Left renal pelvis (tissue), 4 donors: ENCODE results near the gene TMEM8B. TPM values are rescaled to one million over a fixed set of nuclear protein-coding genes. Genes with fewer than 3 reads are reported as not detected.
"Not testable (repeated sequence)": the region's sequence is repeated elsewhere in the genome, so short reads cannot be mapped to it uniquely, and the experiment has no call there.

Source experiments
- DNase-seq, 4 donors: peaks; one replicate each; pipeline ENCODE4 v3.0.0-alpha.2; 2013; ENCODE audit warnings: low read depth in 4 of 4, low spot score in 3 of 4
- polyA plus RNA-seq, 4 donors: library from polyadenylated mRNA; unstranded; fragments of 120-200 nt; gene quantifications; one replicate each; pipeline ENCODE4 v1.2.1, GENCODE V29; 2013; ENCODE audit not compliant: insufficient read length in 4 of 4

Gene TMEM8B
- polyA plus RNA-seq, 4 donors = 28.8 to 44.5 (median 30.5) TPM

DNA sequence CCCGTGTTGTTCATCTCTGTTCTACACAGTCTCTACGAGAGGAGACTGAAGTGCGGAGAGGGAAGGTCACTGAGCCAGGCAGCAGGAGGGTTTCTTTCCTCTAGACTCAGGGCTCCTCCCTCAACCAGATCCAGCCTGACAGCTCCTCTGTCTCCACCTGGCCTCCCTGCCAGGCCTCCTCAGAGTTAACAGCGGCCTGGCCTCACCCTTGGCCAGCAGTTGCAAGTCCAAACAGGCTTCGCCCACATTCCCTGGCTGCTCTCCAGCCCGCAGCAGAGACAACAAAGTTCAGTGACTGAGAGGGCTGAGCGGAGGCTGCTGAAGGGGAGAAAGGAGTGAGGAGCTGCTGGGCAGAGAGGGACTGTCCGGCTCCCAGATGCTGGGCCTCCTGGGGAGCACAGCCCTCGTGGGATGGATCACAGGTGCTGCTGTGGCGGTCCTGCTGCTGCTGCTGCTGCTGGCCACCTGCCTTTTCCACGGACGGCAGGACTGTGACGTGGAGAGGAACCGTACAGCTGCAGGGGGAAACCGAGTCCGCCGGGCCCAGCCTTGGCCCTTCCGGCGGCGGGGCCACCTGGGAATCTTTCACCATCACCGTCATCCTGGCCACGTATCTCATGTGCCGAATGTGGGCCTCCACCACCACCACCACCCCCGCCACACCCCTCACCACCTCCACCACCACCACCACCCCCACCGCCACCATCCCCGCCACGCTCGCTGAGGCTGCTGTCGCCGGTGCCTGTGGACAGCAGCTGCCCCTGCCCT lies 77.1 kb downstream of the TMEM8B start, which contains the start of gene HRCT1:
Gene HRCT1, plus strand, starts transcription at position 291 of the 768 bp plus-strand sequence. Its CDS starts 86 bp downstream, at position 377.
- no peak for DNase-seq

DNA sequence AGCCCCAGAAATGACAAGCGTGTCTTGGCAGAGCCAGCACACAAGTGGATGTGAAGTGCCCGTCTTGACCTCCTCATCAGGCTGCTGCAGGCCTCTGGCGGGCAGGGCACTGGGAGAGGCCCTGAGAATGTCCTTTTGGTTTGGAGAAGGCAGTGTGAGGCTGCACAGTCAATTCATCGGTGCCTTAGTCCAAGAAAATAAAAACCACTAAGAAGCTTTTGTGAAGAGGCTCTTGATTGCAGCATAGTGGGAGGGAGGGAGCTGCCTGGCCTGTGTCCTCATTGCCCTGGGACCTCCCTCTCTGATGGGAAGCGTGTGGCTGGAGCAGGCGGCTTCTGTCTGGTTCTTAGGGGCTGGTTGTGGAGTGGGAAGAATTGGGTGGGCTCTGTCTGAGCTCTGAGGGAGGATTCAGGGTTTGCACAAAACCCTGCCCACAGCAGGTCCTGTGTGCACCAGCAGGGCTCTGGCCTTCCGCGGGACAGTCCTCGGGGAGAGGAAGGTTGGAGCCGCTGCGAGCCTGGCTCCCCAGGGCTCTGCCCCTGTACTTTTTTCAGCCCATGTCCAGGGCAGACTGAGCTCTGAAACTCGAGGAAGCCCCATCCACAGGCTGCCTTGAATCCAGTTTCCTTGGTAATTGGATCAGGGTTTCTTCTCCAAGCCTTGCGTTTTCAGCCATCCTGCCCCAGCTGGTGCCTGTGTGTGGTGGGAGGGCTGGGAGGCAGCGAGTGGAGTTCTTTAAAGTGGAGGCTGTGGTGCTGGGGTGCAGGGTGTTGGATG lies 78.1 kb downstream of the TMEM8B start:
- no peak for DNase-seq

DNA sequence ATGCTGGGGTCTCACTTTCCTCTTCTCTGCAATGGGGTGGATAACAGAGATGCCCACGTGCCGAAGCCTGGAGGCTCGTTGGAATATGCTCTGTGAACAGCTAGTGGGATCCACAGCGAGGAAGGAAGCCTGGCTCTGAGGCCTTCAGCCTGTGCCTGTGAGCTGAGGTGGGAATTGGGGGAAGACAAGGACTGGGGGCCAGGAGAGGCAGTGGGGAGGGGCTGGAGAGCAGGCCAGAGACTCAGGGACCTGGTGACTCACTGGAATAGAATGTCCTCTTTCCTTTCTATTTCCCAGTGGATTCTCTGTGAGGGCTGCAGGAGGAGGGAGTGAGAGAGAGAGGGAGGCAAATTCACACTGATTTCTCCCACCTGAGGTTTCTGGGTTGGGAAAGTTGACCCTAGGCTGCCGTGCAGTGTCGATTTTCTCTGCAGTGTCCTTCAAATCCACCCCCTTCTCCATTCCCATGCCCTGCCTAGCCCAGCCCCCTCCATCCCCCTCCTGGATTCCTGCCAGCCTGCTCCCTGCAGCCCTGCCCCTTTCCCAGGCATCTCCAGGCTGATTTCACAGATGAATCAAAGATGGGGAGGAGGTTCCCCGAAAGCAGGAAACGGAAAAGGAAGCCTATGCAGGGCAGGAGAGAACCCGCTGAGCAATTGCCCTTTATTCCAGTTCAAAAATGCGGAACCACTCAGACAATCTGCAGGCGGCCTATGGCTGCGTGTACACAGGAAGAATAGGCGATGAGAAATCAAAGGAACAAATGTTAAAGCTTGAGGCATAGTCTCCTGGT lies 78.9 kb downstream of the TMEM8B start:
- DNase-seq = no peak

DNA sequence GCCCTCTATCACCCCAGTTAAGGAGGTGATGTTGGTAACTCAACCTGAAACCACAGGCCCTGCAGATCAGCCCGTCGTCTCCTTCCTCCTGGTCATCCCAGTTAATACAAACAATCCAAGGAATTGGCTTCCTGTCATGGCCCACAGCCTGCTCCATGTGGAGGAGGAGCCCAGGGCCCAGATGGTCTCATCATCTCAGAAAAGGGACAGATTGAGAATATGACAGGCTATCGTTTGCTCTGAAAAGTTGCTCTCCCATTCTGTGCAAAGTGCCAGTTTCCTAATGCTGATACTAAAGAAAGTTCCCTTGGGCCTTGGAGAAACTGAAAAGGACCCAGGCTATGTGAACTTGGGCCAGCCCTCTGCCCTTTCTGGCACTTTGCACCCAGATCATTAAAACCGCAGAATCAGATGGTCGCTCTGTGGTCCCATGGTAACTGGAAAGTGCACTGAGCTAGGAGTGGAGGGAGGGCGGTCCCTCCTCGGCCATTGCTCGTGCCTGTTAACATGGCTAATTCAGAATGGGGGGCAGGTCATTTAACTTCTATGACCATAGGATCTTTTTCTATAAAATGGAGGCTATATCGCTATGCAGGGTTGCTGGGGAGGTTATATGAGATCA lies 79.6 kb downstream of the TMEM8B start:
- no peak for DNase-seq

DNA sequence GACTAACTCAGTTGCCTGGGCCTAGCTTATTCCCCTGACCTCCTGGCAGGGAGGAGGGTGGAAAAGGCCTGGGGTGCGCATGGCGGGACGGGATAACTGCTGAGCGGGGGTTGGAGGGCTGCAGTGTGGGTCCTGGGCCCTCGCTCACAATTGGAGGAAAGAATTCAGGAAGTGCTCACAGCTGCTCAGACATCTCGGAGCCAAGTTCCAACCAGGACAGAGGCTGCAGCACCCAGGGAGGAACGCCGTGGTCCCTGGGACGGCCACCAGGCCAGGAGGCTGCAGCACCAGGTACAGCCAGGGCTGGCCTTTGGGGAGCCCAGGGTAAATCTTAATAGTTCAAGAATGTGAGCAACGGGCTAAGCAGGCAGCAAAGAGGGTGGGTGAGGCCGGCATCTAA lies 80.2 kb downstream of the TMEM8B start, which contains the start of gene SPAAR:
Gene SPAAR, plus strand, starts transcription at position 217 of the 400 bp plus-strand sequence. CDS start 974 bp downstream, outside the sequence.
- no peak for DNase-seq

DNA sequence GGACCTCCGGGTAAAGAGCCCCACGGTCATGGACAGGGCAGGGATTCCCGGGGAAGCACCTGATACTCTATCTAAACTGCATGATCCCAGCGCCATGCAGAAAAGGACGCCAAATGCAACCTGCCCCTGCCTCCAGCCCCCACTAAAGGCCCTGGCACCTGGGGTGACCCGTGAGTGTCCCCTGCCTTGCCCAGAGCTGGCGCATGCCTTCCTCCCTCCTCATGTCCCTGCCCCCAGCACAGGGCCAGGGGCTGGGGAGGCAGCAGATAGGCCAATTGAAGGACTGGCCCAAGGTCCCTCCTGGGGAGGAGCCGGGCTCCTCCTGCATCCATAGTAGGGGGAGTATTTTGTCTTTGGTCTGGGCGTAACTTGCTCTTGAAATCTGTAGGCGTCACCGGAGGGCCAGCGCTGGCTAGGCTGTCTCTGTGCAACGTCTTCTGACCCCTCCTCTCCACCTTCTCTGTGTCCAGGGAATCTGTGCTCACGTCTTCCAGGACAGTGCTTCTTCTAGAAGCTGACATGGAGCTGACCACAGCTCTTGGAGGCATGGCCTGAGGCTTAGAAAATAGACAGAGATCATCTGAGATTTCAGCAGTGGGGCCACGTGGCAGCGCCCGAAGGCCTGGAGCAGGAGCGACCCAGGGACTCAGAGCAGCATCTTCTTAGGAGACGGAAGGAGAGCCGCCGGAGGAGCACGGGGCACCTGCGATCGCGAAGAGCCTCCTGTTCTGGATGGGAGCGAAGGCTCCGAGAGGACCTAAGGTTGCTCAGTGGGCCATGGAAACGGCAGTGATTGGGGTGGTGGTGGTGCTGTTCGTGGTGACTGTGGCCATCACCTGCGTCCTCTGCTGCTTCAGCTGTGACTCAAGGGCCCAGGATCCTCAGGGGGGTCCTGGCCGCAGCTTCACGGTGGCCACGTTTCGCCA lies 80.9 kb downstream of the TMEM8B start:
- DNase-seq = no peak

DNA sequence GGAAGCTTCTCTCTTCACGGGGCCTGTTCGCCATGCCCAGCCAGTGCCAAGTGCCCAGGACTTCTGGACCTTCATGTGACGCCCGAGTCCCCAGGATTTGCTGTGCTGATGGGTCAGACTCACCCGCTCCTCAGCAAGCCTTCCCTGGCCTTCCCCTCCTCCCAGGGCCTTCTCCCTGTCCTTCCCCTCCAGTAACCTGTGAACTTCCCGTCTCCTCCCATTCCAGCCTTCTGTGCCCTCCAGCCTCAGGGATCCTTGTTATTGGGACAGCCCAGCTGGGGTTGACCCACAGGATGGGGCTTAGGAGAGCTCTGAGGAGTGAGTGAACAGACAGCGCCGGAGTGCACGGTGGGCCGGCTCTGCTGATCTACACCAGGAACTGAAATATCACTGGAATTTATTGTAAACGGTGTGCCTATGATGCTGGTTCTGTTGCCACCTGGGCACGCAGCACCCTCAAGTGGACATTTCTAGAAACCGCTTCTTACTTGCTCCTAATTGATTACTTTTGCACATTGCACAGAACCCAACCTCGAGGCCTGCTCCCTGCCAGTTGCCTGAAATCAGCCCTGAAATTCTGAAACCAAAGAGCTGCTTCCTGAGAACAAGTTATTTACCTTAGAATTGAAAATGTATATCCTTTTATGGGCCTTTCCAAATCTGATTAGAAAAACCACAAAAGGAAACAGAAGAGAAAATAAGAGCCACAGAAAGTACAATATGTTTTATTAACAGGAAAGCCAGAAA lies 81.8 kb downstream of the TMEM8B start:
- DNase-seq = no peak

DNA sequence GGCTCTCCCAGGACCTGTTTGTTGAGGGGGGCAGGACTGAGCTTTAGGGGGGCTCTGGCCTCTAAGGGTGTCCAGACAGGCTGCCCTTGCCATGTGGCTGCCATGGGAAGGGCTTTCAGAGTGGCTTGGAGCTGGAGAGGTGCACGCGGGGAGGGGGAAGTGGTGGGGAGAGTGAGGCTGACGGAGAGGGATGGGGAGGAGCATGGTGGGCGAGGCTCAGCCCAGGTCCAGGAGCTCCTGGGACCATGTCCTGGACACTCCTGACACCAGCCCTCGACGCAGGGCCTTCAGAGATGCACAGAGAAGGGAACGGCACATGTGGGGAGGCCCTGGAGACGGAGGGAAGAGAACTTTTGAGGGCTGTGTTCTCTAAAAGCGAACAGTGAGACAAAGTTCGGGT lies 82.7 kb downstream of the TMEM8B start:
- DNase-seq = no peak

DNA sequence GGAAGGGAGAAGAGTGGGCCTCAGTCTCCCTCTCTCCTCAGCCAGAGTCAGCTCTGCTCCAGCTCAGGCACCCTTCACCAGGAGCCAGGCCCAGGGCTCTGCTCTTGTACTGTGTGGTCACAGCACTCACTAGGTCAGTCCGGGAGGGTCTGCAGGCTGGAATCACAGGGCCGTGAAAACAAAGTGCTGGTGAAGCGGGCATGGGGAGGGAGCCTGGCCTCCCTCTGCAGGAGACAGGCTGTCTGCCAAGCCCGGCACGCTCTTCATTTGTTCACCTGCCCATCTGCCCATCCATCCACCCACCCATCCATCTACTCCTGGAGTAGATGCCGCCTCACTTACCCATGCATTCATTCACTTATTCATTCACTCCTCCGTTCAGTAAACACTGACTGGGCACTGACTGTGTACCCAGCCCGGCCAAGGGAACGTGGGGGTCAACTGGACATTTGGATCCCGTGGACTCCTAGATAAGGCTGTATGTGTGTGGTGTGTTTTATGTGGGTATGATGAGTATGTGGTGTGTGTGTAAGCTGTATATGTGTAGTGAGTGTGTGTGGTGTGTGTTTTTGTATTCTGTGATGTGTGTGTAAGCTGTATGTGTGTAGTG lies 83.9 kb downstream of the TMEM8B start:
- DNase-seq = no peak

DNA sequence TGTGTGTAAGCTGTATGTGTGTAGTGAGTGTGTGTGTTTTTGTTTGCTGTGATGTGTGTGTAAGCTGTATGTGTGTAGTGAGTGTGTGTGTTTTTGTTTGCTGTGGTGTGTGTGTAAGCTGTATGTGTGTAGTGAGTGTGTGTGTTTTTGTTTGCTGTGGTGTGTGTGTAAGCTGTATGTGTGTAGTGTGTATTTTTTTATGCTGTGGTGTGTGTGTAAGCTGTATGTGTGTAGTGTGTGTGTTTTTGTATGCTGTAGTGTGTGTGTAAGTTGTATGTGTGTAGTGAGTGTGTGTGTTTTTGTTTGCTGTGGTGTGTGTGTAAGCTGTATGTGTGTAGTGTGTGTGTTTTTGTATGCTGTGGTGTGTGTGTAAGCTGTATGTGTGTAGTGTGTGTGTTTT lies 84.4 kb downstream of the TMEM8B start:
- DNase-seq = not testable (repeated sequence)

DNA sequence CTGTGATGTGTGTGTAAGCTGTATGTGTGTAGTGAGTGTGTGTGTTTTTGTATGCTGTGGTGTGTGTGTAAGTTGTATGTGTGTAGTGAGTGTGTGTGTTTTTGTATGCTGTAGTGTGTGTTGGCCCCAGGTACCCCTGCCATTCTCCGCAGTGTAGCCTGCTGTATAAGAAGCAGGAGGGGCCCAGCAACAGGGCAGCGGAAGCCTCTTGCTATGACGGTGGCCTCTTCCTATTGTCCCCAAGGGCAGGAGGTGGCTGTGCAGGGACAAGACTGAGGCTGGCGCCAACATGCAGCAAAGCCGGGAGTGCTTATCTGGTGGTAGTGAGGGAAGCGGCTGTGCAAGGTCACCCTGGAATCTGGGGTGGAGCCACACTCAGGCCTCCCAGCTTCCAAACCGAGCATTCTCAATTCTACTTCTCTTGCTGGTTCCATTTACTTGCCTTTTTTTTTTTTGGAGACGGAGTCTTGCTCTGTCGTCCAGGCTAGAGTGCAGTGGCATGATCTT lies 85.3 kb downstream of the TMEM8B start:
- no peak for DNase-seq

Other genes starting within 250 kb of the TMEM8B start
- 10 to 100 TPM; 33.4 to 49.4 (median 34.7) TPM for gene TESK1, start 224.0 kb upstream of the TMEM8B start, polyA plus RNA-seq
- 1 to 10 TPM; 1.8 to 3.3 (median 2.2) TPM for gene CD72, start 210.8 kb upstream of the TMEM8B start, polyA plus RNA-seq
- gene SIT1, start 178.3 kb upstream of the TMEM8B start, polyA plus RNA-seq = under 1 TPM in 2 of 4 donors, not detected in 2; 0.32 to 0.46 TPM
- 1 to 10 TPM in 1 of 4 donors, not detected in 3; 2.5 TPM for gene RMRP, start 171.2 kb upstream of the TMEM8B start, polyA plus RNA-seq
- gene CCDC107, start 170.9 kb upstream of the TMEM8B start, polyA plus RNA-seq = 10 to 100 TPM; 15.5 to 21.2 (median 18.4) TPM
- 10 to 100 TPM in 1 of 4 donors, 1 to 10 TPM in 3; 9.0 to 11.5 (median 9.8) TPM for gene ARHGEF39, start 164.0 kb upstream of the TMEM8B start, polyA plus RNA-seq
- 1 to 10 TPM in 1 of 4 donors, under 1 TPM in 3; 0.63 to 1.6 (median 0.73) TPM for gene CA9, start 155.3 kb upstream of the TMEM8B start, polyA plus RNA-seq
- gene TPM2, start 139.3 kb upstream of the TMEM8B start, polyA plus RNA-seq = 100 to 1,000 TPM; 150 to 285 (median 184) TPM
- 100 to 1,000 TPM; 141 to 173 (median 163) TPM for gene TLN1, start 97.0 kb upstream of the TMEM8B start, polyA plus RNA-seq
- 10 to 100 TPM; 33.8 to 43.0 (median 39.2) TPM for gene CREB3, start 96.6 kb upstream of the TMEM8B start, polyA plus RNA-seq
- gene GBA2, start 80.0 kb upstream of the TMEM8B start, polyA plus RNA-seq = 100 to 1,000 TPM in 2 of 4 donors, 10 to 100 TPM in 2; 62.5 to 131 (median 101) TPM
- 10 to 100 TPM; 25.7 to 28.2 (median 27.4) TPM for gene RGP1, start 79.9 kb upstream of the TMEM8B start, polyA plus RNA-seq
- gene MSMP, start 75.0 kb upstream of the TMEM8B start, polyA plus RNA-seq = not detected
- gene NPR2, start 37.6 kb upstream of the TMEM8B start, polyA plus RNA-seq = 10 to 100 TPM; 27.1 to 55.5 (median 30.6) TPM
- gene SPAG8, start 17.0 kb upstream of the TMEM8B start, polyA plus RNA-seq = 1 to 10 TPM; 2.9 to 7.2 (median 5.7) TPM
- 10 to 100 TPM; 32.0 to 57.4 (median 53.8) TPM for gene HINT2, start 14.2 kb upstream of the TMEM8B start, polyA plus RNA-seq
- under 1 TPM; 0.11 to 0.35 (median 0.26) TPM for gene FAM221B, start 496 bp upstream of the TMEM8B start, polyA plus RNA-seq
- gene OR13J1, start 41.2 kb downstream of the TMEM8B start, polyA plus RNA-seq = under 1 TPM in 1 of 4 donors, not detected in 3; 0.15 TPM
- 1 to 10 TPM in 1 of 4 donors, under 1 TPM in 2, not detected in 1; 0.21 to 3.3 (median 0.50) TPM for gene HRCT1, start 77.0 kb downstream of the TMEM8B start, polyA plus RNA-seq
- gene SPAAR, start 80.3 kb downstream of the TMEM8B start, polyA plus RNA-seq = 1 to 10 TPM in 3 of 4 donors, under 1 TPM in 1; 0.71 to 1.5 (median 1.3) TPM
- not detected for gene OR2S2, start 128.9 kb downstream of the TMEM8B start, polyA plus RNA-seq
- 10 to 100 TPM; 26.6 to 66.7 (median 33.5) TPM for gene RECK, start 207.7 kb downstream of the TMEM8B start, polyA plus RNA-seq